CD4-positive, alpha-beta T cell treated with Interleukin-21 for 1 hour (primary cell): Measurements from ENCODE around the gene OSBPL1A.
A peak's percentile ranks its signal among the peaks of the same experiment; 100 is the strongest.

ENCODE experiments used
- DNase-seq: peaks from one replicate; pipeline ENCODE4 v3.0.0-alpha.2; 2020

The OSBPL1A gene

GRCh38 chr18:24397694-24398368, at the start of gene OSBPL1A:
OSBPL1A (minus strand) TSS chr18:24397824; CDS start chr18:24377533, 20,291 bp downstream.
- DNase-seq, result peak; percentile 85

- no peak for DNase-seq
Measured at GRCh38 chr18:24446953-24447538, 49.4 kb upstream of the OSBPL1A start.

DNA sequence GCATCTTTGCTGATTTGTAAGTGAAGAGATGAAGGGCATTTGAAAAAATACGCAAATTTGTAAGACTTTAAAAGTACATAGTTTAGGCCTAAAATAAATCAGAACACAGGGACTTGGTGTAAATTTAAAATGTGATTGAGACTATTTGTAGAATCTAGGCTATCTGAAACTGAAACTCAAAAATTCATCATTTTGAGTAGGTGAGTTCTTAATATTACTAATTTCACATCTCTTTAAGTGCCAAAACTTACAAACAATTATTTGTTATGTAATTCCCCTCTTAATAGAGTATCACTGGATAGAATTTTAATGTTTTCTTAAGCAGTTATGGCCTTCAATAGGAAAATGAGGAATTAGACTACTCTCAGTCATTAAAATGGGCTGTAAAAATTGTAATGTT, 48.8 kb upstream of the OSBPL1A start:
- DNase-seq, result no peak

GRCh38 chr18:24443870-24444269, 46.2 kb upstream of the OSBPL1A start:
- no peak for DNase-seq

DNA sequence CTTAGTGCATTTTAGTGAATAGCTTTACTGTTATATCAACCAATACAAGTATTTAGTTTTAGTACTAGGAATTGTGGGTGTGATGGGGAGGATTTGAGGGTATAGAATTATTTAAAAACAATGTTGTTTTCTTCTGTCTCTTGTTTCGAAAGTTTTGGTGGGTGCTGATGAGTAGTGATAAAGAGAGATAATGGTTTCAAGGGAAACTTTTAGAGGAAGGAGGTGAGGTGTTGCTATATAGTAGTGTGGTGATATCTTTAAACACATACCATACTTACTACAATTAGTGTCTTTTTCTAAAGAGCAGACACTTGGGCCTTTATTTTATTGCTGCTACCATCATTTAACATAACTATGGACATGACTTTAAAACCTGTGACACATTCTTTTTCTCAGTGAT, 39.3 kb upstream of the OSBPL1A start:
- no peak for DNase-seq

DNA sequence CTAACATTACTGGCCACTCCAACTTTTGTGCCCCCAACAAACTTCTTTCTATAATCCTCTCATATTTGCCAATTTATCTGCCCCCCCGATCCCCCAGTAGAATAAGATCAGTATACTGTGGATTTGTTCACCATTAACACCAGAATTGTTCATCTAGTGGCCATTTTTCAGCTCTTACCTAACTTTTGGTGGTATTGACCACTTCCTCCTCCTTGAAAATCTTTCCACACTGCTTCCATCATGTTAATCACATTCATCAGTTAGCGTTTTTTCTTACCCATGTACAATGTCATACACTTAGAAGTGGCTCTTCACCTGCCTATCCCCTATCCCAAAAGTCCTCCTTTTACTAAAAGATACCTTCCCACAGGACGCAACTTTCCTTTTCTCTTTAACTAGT, 35.0 kb upstream of the OSBPL1A start:
- no peak for DNase-seq

- no peak for DNase-seq
Measured at GRCh38 chr18:24429188-24429587, 31.6 kb upstream of the OSBPL1A start.

DNA sequence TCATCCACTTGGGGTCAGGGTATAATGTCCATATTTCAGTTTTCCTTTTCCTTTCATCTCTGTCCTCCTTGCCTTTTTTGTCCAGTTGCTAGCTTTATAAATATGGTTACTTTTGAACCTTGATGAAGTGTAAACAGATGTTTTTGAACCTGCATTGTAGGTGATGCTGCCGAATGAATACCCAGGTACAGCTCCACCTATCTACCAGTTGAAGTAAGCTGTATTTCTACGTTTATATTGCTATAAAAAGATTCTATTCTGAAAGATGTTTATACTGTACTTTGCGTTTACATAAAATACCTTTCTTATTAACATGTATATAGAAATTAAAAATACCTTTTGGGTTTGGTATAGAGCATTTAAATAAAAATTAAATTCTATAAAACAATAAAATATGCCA, 31.1 kb upstream of the OSBPL1A start:
- no peak for DNase-seq

- DNase-seq, result no peak
Measured at GRCh38 chr18:24427484-24427883, 29.9 kb upstream of the OSBPL1A start.

DNA sequence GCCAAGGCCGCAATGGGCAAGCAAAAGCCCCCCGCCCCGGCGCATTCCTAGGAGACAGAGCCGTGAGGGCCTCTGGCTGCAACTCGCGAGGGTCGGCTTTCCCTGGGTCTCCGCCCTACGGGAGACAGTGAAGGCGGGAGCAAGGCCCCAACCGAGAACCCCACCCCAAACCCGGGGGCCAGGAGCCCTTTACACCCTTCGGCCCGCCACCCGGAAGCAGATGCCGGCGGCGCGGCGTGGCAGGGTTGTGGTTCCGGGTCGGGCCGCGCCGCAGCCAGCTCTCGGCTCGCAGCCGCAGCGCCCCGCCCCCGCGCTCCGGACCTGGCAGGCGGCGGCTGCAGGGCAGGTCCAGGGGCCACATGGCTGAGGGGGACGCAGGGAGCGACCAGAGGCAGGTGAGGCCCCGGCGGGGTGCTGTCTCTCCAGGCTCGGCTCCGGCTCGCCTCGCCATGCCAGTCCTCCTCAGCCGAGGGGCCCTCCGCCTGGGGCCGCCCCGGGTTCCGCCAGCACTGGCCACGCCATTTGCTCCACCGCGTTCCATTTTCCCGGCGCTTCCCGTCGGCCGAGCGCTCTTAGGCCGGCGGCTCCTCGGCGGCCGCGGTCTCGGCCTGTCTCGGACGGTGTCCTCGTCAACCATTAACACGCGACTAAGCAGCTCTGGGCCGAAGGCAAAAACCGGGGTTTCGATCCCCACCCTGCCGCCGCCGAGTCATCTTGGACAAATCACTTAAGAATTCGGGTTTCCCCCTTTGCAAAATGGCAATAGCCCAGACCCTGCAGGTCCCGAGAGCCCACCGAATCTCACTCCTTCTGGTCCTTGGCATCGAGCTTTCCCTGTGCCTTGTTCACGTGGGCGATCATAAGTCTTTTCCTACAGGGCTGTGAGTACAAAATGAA, 29.0 kb upstream of the OSBPL1A start, which contains the start of gene IMPACT:
IMPACT (plus strand) TSS at position 273 of the 897 bp plus-strand sequence; CDS start at position 360, 87 bp downstream.
- peak; percentile 79 for DNase-seq

DNA sequence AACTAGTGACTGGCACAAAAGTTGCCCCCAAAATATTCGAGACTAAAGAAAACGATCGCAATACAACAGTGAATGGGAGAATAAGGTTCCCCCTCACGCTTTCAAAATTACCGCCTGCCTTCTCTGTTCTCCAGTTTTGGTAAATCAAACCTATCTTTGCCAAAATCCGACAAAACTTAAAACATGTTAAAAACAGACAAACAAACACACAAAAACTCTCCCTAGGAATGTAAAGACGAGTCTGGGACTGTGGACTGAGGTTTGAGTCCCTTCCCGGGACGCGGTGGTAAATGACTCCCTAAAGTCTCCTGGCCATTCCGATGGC, 28.4 kb upstream of the OSBPL1A start:
- no peak for DNase-seq

DNA sequence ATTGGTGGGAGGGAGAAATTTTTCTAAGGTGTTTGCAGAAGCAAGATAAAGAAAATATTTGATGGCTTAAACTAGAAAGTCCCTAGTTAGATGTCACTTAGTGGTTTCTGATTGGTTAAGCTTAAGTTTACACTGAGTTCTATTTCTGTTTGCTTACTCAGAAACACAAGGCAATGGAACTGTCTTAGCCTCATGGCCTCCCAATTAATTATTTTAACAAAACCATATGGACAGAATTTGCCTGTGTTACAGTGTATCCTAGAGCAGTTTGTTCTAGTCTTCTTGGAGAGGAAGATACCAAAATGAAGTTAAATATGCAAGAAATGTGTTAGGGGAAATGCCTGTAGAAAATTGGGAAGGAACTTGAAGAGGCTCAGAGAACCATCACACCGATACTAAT, 24.2 kb upstream of the OSBPL1A start:
- no peak for DNase-seq

DNA sequence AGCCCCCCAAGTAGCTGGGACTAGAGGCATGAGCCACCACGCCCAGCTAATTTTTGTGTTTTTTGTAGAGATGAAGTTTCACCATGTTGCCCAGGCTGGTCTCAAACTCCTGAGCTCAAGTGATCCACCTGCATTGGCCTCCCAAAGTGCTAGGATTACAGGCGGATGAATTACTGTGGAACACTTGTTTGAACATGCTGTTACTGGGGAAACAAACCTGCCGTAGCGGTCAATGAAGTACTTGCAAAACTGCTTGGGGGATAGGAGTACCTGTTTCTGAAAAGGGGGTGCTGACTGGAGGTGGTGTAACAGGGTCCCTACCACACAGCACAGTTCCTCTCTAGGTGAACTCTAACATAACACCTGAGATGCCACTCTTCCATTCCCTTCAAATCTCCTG, 22.9 kb upstream of the OSBPL1A start:
- DNase-seq, result no peak

DNA sequence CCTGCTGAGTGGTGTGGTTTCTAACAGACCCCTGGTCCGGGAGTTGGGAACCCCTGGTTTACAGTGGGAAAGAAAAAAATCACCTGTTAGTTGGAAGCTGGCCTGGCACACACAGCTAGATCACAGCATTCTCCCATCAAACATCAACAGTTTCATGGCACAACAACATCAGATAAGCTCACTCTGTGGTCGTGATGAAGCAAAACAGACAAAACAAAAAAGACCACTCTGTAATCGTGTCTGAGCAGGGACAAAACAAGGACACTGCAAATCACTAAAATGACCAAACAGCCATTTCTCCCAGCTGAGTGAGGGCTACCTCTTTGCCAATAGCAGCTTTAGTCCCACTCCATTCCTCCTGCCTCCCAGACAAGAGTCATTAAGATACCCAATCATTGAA, 19.9 kb upstream of the OSBPL1A start:
- no peak for DNase-seq

DNA sequence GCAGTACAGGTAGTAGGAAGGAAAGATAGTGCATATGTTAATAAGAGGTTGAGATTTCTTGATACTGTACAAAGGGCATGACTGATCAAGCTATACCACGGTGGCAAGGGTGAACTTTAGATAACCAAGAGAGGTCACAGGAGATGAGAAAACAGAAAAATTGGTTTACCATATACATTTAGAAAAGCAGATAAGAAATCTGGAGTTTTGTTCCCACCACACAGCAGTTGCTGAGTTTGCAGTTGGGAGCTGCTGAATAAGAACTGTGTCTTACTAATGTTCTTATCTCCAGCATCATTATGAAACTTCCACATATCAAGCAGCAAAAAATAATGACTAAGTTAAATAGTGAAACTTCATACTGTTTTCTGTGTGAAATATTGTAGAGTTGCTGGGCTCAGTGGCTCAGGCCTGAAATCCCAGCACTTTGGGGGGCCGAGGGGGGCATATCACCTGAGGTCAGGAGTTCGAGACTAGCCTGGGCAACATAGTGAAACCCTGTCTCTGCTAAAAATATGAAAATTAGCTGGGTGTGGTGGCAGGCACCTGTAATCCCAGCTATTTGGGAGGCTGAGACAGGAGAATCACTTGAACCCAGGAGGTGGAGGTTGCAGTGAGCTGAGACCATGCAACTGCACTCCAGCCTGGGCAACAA, 16.9 kb upstream of the OSBPL1A start:
- DNase-seq, result no peak

- no peak for DNase-seq
Measured at GRCh38 chr18:24413148-24413547, 15.5 kb upstream of the OSBPL1A start.

GRCh38 chr18:24408496-24408895, 10.9 kb upstream of the OSBPL1A start:
- DNase-seq, result no peak

DNA sequence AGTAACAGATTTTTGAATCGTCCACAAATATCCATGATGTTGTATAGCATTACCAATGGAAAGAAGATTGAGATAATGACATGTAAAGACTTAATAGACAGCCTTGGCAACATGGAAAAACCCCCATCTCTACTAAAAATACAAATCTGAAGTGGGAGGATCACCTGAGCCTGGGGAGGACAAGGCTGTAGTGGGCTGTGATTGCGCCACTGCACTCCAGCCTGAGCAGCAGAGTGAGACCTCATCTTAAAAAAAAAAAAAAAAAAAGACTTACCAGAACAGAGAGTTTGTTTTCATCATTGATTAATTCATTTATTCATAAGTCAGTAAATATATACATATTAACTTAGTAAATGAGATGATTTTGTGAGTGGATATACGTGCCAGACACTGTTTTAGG, 7.0 kb upstream of the OSBPL1A start:
- DNase-seq, result no peak

DNA sequence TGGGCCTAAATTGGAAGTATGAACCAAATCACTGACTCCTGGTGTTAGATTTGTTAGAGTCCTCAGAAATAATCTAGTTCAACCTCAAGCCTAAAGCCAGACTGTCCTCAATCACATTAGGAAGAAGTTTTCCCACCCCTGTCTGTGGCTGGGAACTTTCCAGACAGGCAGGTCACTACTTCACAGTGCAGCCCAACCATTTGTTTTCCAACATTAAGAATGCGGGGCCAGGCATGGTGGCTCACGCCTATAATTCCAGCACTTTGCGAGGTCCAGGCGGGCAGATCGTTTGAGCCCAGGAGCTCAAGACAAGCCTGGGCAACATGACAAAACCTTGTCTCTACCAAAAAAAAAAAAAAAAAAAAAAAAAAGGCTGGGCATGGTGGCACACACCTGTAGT, 5.5 kb upstream of the OSBPL1A start:
- no peak for DNase-seq

DNA sequence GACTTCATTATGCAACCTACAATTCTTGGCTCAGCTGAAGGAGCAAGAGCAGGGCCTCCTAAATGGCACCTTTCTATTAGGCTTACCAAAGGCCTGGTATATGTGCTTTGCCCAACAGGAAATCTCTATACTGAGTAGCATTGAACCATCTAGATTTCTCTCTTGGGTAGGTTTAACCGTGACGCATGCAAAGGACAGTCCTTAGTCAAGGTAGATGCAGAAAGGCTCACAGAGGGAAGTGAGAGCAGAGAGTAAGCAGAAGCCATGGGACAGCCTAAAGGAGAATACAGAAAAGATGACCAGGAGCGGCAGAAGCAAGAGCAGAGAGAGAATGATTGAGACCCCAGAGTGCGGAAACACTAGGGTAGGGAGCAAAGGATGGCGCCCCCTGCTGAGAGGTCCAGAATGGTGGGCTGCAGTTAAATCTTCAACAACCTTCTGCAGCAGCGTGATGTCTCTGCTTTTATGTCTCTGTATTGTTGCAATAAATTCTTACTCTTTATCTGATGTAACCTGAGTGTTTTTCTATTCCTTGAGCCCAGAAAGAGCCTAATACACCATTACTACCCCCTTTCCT, 4.7 kb upstream of the OSBPL1A start:
- DNase-seq, result no peak

DNA sequence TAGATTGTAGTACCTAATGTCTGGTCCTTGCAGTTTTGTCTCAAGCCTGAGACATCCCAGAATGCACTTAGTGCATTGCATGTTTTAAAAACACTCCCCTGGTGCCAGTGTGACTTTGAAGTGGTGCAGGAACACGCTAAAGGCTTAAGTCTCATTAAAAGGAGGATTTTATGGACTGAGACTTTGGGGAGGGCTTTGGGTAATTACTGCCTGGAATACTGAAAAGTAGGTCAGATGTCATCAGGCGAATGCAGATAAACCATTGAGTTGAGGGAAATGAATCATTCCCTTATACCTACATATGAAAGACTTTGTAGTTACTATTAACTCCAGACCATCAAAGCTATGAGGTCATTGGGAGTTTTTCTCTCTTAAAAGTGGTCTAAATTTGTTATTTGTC, 3.0 kb upstream of the OSBPL1A start:
- DNase-seq, result no peak

GRCh38 chr18:24398540-24398939, 916 bp upstream of the OSBPL1A start:
- DNase-seq, result no peak

DNA sequence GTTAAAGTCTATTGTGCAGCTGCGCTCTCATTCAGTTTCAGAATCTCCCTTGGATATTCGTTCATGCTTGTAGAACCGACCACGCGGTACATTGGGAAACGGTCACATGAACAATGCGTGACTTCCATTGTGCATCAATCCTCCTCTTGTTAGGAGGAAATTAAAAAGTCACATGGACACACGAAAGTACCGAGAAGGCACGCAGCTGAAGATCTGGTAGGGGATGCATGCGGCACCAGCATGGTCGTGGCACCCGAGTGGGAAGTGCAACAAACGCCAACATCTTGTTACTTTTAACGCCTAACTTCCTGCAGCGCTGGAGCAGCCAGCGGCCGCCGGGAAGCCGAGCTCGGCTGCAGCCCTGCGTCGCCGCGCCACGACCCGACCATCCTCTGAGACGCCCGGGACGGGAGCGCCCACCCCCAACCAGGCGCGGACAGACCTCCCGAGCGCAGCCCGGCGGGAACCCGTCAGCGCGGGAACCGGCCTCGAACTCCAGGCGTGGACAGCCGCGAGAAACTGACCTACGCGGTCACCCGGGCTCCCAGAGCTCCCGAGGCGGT, 412 bp downstream of the OSBPL1A start:
- DNase-seq, result peak; percentile 30
